ENCODE measurements around the gene PUS1.

PUS1 gene

DNA sequence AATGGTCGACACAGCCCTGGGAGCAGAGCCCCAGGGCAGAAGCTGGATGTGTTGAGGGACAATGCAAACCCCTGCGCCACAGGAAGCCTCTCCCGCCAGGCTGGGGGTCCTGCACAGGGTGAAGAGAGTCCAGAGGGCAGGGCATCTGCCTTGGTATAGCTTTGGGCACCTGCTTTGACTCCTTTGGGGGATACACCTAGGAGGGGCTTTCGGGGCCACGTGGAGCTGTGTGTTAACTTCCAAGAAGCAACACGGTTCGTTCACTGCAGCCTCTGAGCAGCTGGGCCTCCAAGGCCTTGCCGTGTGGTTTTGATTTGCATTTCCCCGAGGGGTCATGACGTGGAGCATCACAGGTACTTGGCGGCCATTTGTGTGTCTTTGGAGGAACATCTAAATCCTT, 5.8 kb upstream of the PUS1 start:
- H3K4me3 ChIP-seq (ENCODE audit: low read length): no peak overlapping the region
- no peak overlapping the region; the same call in 1 of the 2 replicates for H3K27ac ChIP-seq (ENCODE audit: low read length)
- H2AFZ ChIP-seq (ENCODE audit: low read depth, low read length): no peak overlapping the region
- peaks cover 23% of the 10 kb centered on the region for H3K4me1 ChIP-seq (ENCODE audit: low read length)
- H3K9ac ChIP-seq (ENCODE audit: low read length): no peak overlapping the region
- TF ChIP-seq CTCF (IDR thresholded peaks at IDR 0.05; ENCODE audit: low read depth, low read length) (no peak), EZH2phosphoT487 (IDR thresholded peaks at IDR 0.05; ENCODE audit: low read depth) (no peak)
- peak overlapping the region; percentile 58 for H3K4me2 ChIP-seq (ENCODE audit: low read length)
- peaks cover 15% of the 10 kb centered on the region for H4K20me1 ChIP-seq (ENCODE audit: insufficient read depth, low read length)
- H3K36me3 ChIP-seq (replicated peaks; ENCODE audit: low read depth, low read length): peaks cover 13% of the 10 kb centered on the region
- no peaks in the 10 kb centered on the region for H3K27me3 ChIP-seq (ENCODE audit: low read depth, low read length)
- no peaks in the 10 kb centered on the region for H3K79me2 ChIP-seq (ENCODE audit: low read length)
- H3K9me3 ChIP-seq (ENCODE audit: insufficient read depth, low read length): no peaks in the 10 kb centered on the region

- peaks cover 17% of the 10 kb centered on the region; the same call in 1 of the 2 replicates for H4K20me1 ChIP-seq (ENCODE audit: insufficient read depth, low read length)
- H3K36me3 ChIP-seq (replicated peaks; ENCODE audit: low read depth, low read length): peaks cover 16% of the 10 kb centered on the region
- H3K9me3 ChIP-seq (ENCODE audit: insufficient read depth, low read length): no peaks in the 10 kb centered on the region
- no peak overlapping the region for H3K4me2 ChIP-seq (ENCODE audit: low read length)
- no peak overlapping the region for H2AFZ ChIP-seq (ENCODE audit: low read depth, low read length)
- peaks cover 34% of the 10 kb centered on the region for H3K79me2 ChIP-seq (ENCODE audit: low read length)
- no peak overlapping the region for H3K9ac ChIP-seq (ENCODE audit: low read length)
- no peak overlapping the region for H3K27ac ChIP-seq (ENCODE audit: low read length)
- no peaks in the 10 kb centered on the region for H3K27me3 ChIP-seq (ENCODE audit: low read depth, low read length)
- H3K4me1 ChIP-seq (ENCODE audit: low read length): peaks cover 31% of the 10 kb centered on the region
- no peak overlapping the region for H3K4me3 ChIP-seq (ENCODE audit: low read length)
- TF ChIP-seq CTCF (IDR thresholded peaks at IDR 0.05; ENCODE audit: low read depth, low read length) (no peak), EZH2phosphoT487 (IDR thresholded peaks at IDR 0.05; ENCODE audit: low read depth) (no peak)
These were observed 1.7 kb upstream of the PUS1 start for GRCh38 chr12:131927110-131928079.

DNA sequence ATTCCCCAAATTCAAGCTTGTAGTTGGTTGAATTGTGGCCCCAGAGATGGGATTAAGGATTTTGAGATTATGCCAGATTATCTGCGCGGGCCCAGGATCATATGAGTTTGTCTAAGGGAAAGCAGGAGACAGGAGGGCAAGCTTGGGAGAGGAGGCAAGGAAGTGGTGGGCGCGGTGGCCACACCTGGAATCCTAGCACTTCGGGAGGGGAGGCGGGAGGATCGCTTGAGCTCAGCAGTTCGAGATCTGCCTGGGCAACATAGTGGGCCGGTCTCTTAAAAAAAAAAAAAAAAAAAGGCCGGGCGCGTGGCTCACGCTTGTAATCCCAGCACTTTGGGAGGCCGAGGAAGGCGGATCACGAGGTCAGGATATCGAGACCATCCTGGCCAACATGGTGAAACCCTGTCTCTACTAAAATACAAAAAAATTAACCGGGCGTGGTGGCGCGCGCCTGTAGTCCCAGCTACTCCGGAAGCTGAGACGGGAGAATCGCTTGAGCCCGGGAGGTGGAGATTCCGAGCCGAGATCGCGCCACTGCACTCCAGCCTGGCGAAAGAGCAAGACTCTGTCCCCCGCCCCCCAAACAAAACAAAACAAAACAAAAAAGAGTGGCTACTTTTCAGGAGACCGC, 881 bp upstream of the PUS1 start:
- Histone ChIP-seq H3K27ac (ENCODE audit: low read length) (no peak overlapping the region), H3K27me3 (ENCODE audit: low read depth, low read length) (no peaks in the 10 kb centered on the region), H3K9me3 (ENCODE audit: insufficient read depth, low read length) (no peaks in the 10 kb centered on the region), H3K9ac (ENCODE audit: low read length) (peak overlapping the region; percentile 61; the same call in 1 of the 2 replicates), H3K4me3 (ENCODE audit: low read length) (peak overlapping the region; percentile 93), H3K79me2 (ENCODE audit: low read length) (peaks cover 40% of the 10 kb centered on the region), H3K4me1 (ENCODE audit: low read length) (peaks cover 26% of the 10 kb centered on the region), H2AFZ (ENCODE audit: low read depth, low read length) (peak overlapping the region; percentile 83), H3K36me3 (replicated peaks; ENCODE audit: low read depth, low read length) (peaks cover 18% of the 10 kb centered on the region), H4K20me1 (ENCODE audit: insufficient read depth, low read length) (0 out of 2 replicates have a peak, but pooled peaks cover 9% of the 10 kb centered on the region), H3K4me2 (ENCODE audit: low read length) (peak overlapping the region; percentile 89)
- TF ChIP-seq EZH2phosphoT487 (IDR thresholded peaks at IDR 0.05; ENCODE audit: low read depth) (no peak), CTCF (IDR thresholded peaks at IDR 0.05; ENCODE audit: low read depth, low read length) (no peak)
